Liver (tissue), 3 donors: ENCODE measurements around the gene PPP2R2B.

Source experiments
- EGR1 ChIP-seq, 2 donors: IDR thresholded peaks; 2 replicates each; pipeline ENCODE4 v1.6.1; 2016 to 2018; ENCODE audit warnings: antibody characterized with exemption in 2 of 2, low read depth in 2 of 2
- JUND ChIP-seq, 2 donors: IDR thresholded peaks; 2 replicates each; pipeline ENCODE4 v1.6.1; 2016; ENCODE audit warnings: antibody characterized with exemption in 2 of 2
- RAD21 ChIP-seq, 2 donors: IDR thresholded peaks; 2 replicates each; pipeline ENCODE4 v1.6.1; 2016; ENCODE audit warnings: antibody characterized with exemption in 2 of 2, mild to moderate bottlenecking in 2 of 2
- YY1 ChIP-seq: IDR thresholded peaks from 2 replicates; pipeline ENCODE4 v1.6.1; 2016; ENCODE audit warnings: antibody characterized with exemption, mild to moderate bottlenecking
- TF ChIP-seq, protein P1 (sequence below): fragments of 150-350 bp; IDR thresholded peaks from 2 replicates; pipeline ENCODE4 v1.5.1; 2017; ENCODE audit warnings: improper control_type of control experiment, low read depth, low read length; ENCODE audit not compliant: missing input control
- TF ChIP-seq, protein P2 (sequence below): IDR thresholded peaks from 2 replicates; pipeline ENCODE4 v1.6.1; 2016; ENCODE audit warnings: antibody characterized with exemption
- TF ChIP-seq, protein P3 (sequence below): IDR thresholded peaks from 2 replicates; pipeline ENCODE4 v1.6.1; 2016; ENCODE audit warnings: antibody characterized with exemption, mild to moderate bottlenecking
- TF ChIP-seq, protein P4 (sequence below): IDR thresholded peaks from 2 replicates; pipeline ENCODE4 v1.6.1; 2016; ENCODE audit warnings: antibody characterized with exemption
- donor health status: healthy.
- donor health status: healthy.

DNA sequence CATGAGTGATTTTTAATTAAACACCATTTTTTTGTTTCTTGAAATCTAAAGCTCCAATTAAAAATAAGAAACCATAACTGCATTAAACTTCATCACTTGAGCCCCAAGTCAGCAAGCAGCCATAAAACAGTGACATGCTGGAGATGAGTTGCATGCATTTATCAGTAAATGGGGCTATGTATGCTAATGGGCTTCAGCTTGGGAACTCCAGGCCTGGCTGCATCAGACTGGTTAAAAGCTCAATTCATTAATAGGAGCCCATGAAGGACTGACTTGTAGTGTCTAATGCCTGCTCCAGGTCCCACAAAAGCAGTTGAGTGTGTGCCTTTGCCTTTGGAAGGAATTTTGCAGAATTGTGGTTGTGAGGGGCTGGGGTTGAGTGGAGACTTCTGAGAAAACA is 328.9 kb downstream of the PPP2R2B start:
- TF ChIP-seq JUND (IDR thresholded peaks at IDR 0.05), result no peak
- TF ChIP-seq, protein P1, sequence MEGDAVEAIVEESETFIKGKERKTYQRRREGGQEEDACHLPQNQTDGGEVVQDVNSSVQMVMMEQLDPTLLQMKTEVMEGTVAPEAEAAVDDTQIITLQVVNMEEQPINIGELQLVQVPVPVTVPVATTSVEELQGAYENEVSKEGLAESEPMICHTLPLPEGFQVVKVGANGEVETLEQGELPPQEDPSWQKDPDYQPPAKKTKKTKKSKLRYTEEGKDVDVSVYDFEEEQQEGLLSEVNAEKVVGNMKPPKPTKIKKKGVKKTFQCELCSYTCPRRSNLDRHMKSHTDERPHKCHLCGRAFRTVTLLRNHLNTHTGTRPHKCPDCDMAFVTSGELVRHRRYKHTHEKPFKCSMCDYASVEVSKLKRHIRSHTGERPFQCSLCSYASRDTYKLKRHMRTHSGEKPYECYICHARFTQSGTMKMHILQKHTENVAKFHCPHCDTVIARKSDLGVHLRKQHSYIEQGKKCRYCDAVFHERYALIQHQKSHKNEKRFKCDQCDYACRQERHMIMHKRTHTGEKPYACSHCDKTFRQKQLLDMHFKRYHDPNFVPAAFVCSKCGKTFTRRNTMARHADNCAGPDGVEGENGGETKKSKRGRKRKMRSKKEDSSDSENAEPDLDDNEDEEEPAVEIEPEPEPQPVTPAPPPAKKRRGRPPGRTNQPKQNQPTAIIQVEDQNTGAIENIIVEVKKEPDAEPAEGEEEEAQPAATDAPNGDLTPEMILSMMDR, result no peak
- TF ChIP-seq RAD21 (IDR thresholded peaks at IDR 0.05), result no peak
- TF ChIP-seq EGR1 (IDR thresholded peaks at IDR 0.05; ENCODE audit: low read depth in 2 of 2), result no peak
- TF ChIP-seq, protein P2, sequence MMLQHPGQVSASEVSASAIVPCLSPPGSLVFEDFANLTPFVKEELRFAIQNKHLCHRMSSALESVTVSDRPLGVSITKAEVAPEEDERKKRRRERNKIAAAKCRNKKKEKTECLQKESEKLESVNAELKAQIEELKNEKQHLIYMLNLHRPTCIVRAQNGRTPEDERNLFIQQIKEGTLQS, result no peak
- TF ChIP-seq, protein P3, sequence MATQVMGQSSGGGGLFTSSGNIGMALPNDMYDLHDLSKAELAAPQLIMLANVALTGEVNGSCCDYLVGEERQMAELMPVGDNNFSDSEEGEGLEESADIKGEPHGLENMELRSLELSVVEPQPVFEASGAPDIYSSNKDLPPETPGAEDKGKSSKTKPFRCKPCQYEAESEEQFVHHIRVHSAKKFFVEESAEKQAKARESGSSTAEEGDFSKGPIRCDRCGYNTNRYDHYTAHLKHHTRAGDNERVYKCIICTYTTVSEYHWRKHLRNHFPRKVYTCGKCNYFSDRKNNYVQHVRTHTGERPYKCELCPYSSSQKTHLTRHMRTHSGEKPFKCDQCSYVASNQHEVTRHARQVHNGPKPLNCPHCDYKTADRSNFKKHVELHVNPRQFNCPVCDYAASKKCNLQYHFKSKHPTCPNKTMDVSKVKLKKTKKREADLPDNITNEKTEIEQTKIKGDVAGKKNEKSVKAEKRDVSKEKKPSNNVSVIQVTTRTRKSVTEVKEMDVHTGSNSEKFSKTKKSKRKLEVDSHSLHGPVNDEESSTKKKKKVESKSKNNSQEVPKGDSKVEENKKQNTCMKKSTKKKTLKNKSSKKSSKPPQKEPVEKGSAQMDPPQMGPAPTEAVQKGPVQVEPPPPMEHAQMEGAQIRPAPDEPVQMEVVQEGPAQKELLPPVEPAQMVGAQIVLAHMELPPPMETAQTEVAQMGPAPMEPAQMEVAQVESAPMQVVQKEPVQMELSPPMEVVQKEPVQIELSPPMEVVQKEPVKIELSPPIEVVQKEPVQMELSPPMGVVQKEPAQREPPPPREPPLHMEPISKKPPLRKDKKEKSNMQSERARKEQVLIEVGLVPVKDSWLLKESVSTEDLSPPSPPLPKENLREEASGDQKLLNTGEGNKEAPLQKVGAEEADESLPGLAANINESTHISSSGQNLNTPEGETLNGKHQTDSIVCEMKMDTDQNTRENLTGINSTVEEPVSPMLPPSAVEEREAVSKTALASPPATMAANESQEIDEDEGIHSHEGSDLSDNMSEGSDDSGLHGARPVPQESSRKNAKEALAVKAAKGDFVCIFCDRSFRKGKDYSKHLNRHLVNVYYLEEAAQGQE, result no peak
- no peak for TF ChIP-seq YY1
- TF ChIP-seq, protein P4, sequence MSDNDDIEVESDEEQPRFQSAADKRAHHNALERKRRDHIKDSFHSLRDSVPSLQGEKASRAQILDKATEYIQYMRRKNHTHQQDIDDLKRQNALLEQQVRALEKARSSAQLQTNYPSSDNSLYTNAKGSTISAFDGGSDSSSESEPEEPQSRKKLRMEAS, result no peak
